Neural cell (in vitro differentiated cells): Measurements from ENCODE around the gene MPI. TPM values are rescaled to one million over a fixed set of nuclear protein-coding genes. Genes with fewer than 3 reads are reported as not detected.

Experiments used
- H2AFZ ChIP-seq: fragments of 200-600, 300-800 bp; sonication (generic), shearing (Covaris generic); 2 replicates; pipeline ENCODE4 v1.6.0; 2014; ENCODE audit warnings: low read depth, mild to moderate bottlenecking, antibody characterized with exemption, low read length, moderate library complexity
- H3F3A ChIP-seq: fragments of 200-600 bp; shearing (Covaris generic); 2 replicates; pipeline ENCODE4 v1.6.1; 2016; ENCODE audit warnings: mild to moderate bottlenecking, moderate library complexity, mixed read lengths, antibody characterized with exemption, low read length; ENCODE audit not compliant: insufficient read depth, poor library complexity, severe bottlenecking
- H3K27ac ChIP-seq: fragments of 200-600, 300-800 bp; sonication (generic), shearing (Covaris generic); 2 replicates; pipeline ENCODE4 v1.5.1; 2014; ENCODE audit warnings: mild to moderate bottlenecking, low read length, moderate library complexity
- H3K27me3 ChIP-seq: fragments of 300-800, 200-600 bp; sonication (generic), shearing (Covaris generic); 2 replicates; pipeline ENCODE4 v1.6.0; 2014; ENCODE audit warnings: mild to moderate bottlenecking, low read depth, low read length, moderate library complexity; ENCODE audit not compliant: insufficient read depth
- H3K36me3 ChIP-seq: fragments of 300-800, 200-600 bp; sonication (generic), shearing (Covaris generic); 2 replicates; pipeline ENCODE4 v1.5.1; 2014; ENCODE audit warnings: mild to moderate bottlenecking, antibody characterized with exemption, low read length, moderate library complexity; ENCODE audit not compliant: insufficient read depth
- H3K4me2 ChIP-seq: fragments of 300-800, 200-600 bp; sonication (generic), shearing (Covaris generic); 2 replicates; pipeline ENCODE4 v1.6.0; 2014; ENCODE audit warnings: mild to moderate bottlenecking, low read length
- H3K4me3 ChIP-seq: fragments of 300-800, 200-600 bp; sonication (generic), shearing (Covaris generic); 2 replicates; pipeline ENCODE4 v1.5.1; 2014; ENCODE audit warnings: mild to moderate bottlenecking, low read length, moderate library complexity
- H3K79me2 ChIP-seq: fragments of 200-600 bp; shearing (Covaris generic); replicated peaks from 2 replicates; pipeline ENCODE4 v1.6.0; 2014; ENCODE audit warnings: mild to moderate bottlenecking, low read length, moderate library complexity; ENCODE audit not compliant: insufficient read depth
- H3K9ac ChIP-seq: fragments of 300-800, 200-600 bp; sonication (generic), shearing (Covaris generic); 2 replicates; pipeline ENCODE4 v1.6.1; 2016; ENCODE audit warnings: mild to moderate bottlenecking, low read length, mixed read lengths
- H3K9me2 ChIP-seq: fragments of 200-600 bp; shearing (Covaris generic); 2 replicates; pipeline ENCODE4 v1.6.1; 2016; ENCODE audit warnings: mild to moderate bottlenecking, low read length, mixed read lengths; ENCODE audit not compliant: insufficient read depth
- H3K9me3 ChIP-seq: fragments of 200-600, 300-800 bp; sonication (generic), shearing (Covaris generic); 2 replicates; pipeline ENCODE4 v1.6.1; 2016; ENCODE audit warnings: mild to moderate bottlenecking, mixed run types, low read length, moderate library complexity, mixed read lengths
- H4K20me1 ChIP-seq: fragments of 200-600 bp; shearing (Covaris generic); 2 replicates; pipeline ENCODE4 v1.6.1; 2016; ENCODE audit warnings: mild to moderate bottlenecking, mixed run types; ENCODE audit not compliant: insufficient read depth
- EP300 ChIP-seq: fragments of 450-650 bp; conservative IDR thresholded peaks from 2 replicates; pipeline ENCODE4 v1.6.1; 2014; ENCODE audit warnings: antibody characterized with exemption, mild to moderate bottlenecking, moderate library complexity; ENCODE audit not compliant: poor library complexity, severe bottlenecking
- EZH2 ChIP-seq: fragments of 200-600, 300-800 bp; shearing (Covaris generic), sonication (generic); IDR thresholded peaks from 2 replicates; pipeline ENCODE4 v1.6.1; 2014; ENCODE audit warnings: antibody characterized with exemption, low read length, borderline replicate concordance, mild to moderate bottlenecking; ENCODE audit not compliant: insufficient read depth, poor library complexity, severe bottlenecking
- MXI1 ChIP-seq: fragments of 450-650 bp; conservative IDR thresholded peaks from 2 replicates; pipeline ENCODE4 v1.6.1; 2014; ENCODE audit warnings: antibody characterized with exemption, mild to moderate bottlenecking; ENCODE audit not compliant: poor library complexity, severe bottlenecking
- POLR2AphosphoS5 ChIP-seq: IDR thresholded peaks from 2 replicates; pipeline ENCODE4 v1.6.1; 2012
- RAD21 ChIP-seq: fragments of 450-650 bp; conservative IDR thresholded peaks from 2 replicates; pipeline ENCODE4 v1.6.1; 2014; ENCODE audit warnings: antibody characterized with exemption, mild to moderate bottlenecking, moderate library complexity
- SMC3 ChIP-seq: fragments of 450-650 bp; conservative IDR thresholded peaks from 2 replicates; pipeline ENCODE4 v1.6.1; 2014; ENCODE audit warnings: antibody characterized with exemption, mild to moderate bottlenecking, moderate library complexity; ENCODE audit not compliant: poor library complexity
- TAF1 ChIP-seq: IDR thresholded peaks from 2 replicates; pipeline ENCODE4 v1.6.1; 2012; ENCODE audit warnings: low read depth
- polyA plus RNA-seq: library from polyadenylated mRNA; depleted of rRNA; stranded (reverse); fragments of >200 nt; gene quantifications from 2 replicates; pipeline ENCODE4 v1.2.3, GENCODE V29; 2014
- TF ChIP-seq, protein P1 (sequence below): fragments of 450-650 bp; IDR thresholded peaks from 2 replicates; pipeline ENCODE4 v1.5.1; 2014; ENCODE audit warnings: antibody characterized with exemption, mild to moderate bottlenecking, moderate library complexity; ENCODE audit not compliant: poor library complexity, severe bottlenecking
- TF ChIP-seq, protein P2 (sequence below): IDR thresholded peaks from 2 replicates; pipeline ENCODE4 v1.6.1; 2012; ENCODE audit warnings: borderline replicate concordance

Gene MPI
- polyA plus RNA-seq, 1 donor from 2014 or later, result 80.3 TPM

DNA sequence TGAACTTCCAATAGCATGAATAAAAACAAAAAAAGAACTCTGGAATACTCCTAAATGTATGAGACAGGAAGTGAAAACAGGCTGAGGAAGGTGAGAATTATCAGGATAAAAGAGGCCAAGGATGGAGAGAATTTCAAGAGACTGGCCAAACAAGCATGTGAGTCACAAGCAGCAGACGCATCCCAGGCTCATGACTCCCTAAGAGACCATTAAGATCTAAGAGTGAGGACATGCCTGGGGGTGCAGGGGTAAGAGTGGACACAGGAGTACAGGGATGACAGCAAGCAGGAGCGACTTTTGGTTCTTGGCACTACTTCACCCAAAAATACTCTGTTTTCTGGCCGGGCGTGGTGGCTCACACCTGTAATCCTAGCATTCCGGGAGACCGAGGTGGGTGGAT lies 23.8 kb upstream of the MPI start:
- Histone ChIP-seq H3K79me2 (peaks cover 14% of the 10 kb centered on the region), H3K9ac (no peak overlapping the region), H2AFZ (no peak overlapping the region), H3K9me3 (no peaks in the 10 kb centered on the region), H3K27me3 (no peaks in the 10 kb centered on the region), H3K27ac (no peak overlapping the region), H3K36me3 (no peaks in the 10 kb centered on the region), H3F3A (no peaks in the 10 kb centered on the region), H3K4me2 (no peak overlapping the region), H4K20me1 (no peaks in the 10 kb centered on the region), H3K9me2 (no peaks in the 10 kb centered on the region), H3K4me3 (no peak overlapping the region)
- TF ChIP-seq TAF1 (no peak), EP300 (no peak), SMC3 (no peak), POLR2AphosphoS5 (no peak), EZH2 (no peak), MXI1 (no peak), RAD21 (no peak)
- TF ChIP-seq, protein P1, sequence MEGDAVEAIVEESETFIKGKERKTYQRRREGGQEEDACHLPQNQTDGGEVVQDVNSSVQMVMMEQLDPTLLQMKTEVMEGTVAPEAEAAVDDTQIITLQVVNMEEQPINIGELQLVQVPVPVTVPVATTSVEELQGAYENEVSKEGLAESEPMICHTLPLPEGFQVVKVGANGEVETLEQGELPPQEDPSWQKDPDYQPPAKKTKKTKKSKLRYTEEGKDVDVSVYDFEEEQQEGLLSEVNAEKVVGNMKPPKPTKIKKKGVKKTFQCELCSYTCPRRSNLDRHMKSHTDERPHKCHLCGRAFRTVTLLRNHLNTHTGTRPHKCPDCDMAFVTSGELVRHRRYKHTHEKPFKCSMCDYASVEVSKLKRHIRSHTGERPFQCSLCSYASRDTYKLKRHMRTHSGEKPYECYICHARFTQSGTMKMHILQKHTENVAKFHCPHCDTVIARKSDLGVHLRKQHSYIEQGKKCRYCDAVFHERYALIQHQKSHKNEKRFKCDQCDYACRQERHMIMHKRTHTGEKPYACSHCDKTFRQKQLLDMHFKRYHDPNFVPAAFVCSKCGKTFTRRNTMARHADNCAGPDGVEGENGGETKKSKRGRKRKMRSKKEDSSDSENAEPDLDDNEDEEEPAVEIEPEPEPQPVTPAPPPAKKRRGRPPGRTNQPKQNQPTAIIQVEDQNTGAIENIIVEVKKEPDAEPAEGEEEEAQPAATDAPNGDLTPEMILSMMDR, result no peak
- TF ChIP-seq, protein P2, sequence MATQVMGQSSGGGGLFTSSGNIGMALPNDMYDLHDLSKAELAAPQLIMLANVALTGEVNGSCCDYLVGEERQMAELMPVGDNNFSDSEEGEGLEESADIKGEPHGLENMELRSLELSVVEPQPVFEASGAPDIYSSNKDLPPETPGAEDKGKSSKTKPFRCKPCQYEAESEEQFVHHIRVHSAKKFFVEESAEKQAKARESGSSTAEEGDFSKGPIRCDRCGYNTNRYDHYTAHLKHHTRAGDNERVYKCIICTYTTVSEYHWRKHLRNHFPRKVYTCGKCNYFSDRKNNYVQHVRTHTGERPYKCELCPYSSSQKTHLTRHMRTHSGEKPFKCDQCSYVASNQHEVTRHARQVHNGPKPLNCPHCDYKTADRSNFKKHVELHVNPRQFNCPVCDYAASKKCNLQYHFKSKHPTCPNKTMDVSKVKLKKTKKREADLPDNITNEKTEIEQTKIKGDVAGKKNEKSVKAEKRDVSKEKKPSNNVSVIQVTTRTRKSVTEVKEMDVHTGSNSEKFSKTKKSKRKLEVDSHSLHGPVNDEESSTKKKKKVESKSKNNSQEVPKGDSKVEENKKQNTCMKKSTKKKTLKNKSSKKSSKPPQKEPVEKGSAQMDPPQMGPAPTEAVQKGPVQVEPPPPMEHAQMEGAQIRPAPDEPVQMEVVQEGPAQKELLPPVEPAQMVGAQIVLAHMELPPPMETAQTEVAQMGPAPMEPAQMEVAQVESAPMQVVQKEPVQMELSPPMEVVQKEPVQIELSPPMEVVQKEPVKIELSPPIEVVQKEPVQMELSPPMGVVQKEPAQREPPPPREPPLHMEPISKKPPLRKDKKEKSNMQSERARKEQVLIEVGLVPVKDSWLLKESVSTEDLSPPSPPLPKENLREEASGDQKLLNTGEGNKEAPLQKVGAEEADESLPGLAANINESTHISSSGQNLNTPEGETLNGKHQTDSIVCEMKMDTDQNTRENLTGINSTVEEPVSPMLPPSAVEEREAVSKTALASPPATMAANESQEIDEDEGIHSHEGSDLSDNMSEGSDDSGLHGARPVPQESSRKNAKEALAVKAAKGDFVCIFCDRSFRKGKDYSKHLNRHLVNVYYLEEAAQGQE, result no peak

DNA sequence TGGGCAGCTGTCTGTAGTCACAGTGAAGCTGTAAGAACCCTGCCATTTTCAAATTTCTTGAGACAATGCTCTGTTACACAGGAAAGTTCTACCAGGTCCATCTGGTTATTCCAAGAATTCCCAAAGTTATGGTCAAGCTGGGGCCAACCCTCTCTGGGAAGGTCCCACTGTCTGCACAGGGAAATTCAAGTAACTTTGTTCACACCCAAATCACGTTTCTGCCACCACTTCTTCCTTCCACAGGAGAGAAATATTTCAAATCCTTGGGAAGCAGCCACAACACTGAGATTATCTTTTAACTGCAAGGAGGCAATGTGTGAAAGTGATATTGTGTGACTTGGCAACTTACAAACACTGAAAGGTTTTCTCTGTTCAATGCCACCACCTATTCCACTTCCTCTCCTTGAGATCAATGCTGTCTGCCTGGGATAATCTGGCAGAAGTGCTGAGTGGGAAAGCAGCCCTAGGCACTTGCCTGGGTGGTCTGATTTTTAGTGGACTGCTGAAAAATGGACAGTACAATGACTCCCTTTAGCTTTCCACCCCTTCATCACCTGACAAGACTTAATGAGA lies 22.3 kb upstream of the MPI start:
- Histone ChIP-seq H3K36me3 (no peaks in the 10 kb centered on the region), H3K79me2 (peaks cover 21% of the 10 kb centered on the region), H3F3A (no peaks in the 10 kb centered on the region), H3K27ac (no peak overlapping the region), H3K4me3 (no peak overlapping the region), H3K4me2 (no peak overlapping the region), H2AFZ (no peak overlapping the region), H4K20me1 (no peaks in the 10 kb centered on the region), H3K9ac (no peak overlapping the region), H3K9me2 (no peaks in the 10 kb centered on the region), H3K9me3 (no peaks in the 10 kb centered on the region), H3K27me3 (no peaks in the 10 kb centered on the region)
- TF ChIP-seq, protein P2, result no peak
- TF ChIP-seq EP300 (no peak), POLR2AphosphoS5 (no peak), RAD21 (no peak)
